ENCODE measurements around the gene MORN4. TPM values are rescaled to one million over a fixed set of nuclear protein-coding genes. Genes with fewer than 3 reads are reported as not detected.

The MORN4 gene
- total RNA-seq, 4 donors from 2014 or later: 1.1 to 5.6 (median 3.7) TPM

GRCh38 chr10:97650726-97651125 lies 17.4 kb upstream of the MORN4 start:
- TF ChIP-seq, protein P1, sequence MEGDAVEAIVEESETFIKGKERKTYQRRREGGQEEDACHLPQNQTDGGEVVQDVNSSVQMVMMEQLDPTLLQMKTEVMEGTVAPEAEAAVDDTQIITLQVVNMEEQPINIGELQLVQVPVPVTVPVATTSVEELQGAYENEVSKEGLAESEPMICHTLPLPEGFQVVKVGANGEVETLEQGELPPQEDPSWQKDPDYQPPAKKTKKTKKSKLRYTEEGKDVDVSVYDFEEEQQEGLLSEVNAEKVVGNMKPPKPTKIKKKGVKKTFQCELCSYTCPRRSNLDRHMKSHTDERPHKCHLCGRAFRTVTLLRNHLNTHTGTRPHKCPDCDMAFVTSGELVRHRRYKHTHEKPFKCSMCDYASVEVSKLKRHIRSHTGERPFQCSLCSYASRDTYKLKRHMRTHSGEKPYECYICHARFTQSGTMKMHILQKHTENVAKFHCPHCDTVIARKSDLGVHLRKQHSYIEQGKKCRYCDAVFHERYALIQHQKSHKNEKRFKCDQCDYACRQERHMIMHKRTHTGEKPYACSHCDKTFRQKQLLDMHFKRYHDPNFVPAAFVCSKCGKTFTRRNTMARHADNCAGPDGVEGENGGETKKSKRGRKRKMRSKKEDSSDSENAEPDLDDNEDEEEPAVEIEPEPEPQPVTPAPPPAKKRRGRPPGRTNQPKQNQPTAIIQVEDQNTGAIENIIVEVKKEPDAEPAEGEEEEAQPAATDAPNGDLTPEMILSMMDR (IDR thresholded peaks at IDR 0.05; ENCODE audit: low read depth): no peak

GRCh38 chr10:97648562-97649404 lies 15.5 kb upstream of the MORN4 start:
- TF ChIP-seq, protein P1 (IDR thresholded peaks at IDR 0.05; ENCODE audit: low read depth): no peak

- TF ChIP-seq, protein P1 (IDR thresholded peaks at IDR 0.05; ENCODE audit: low read depth): no peak
Observed at GRCh38 chr10:97647556-97647955, 14.3 kb upstream of the MORN4 start.

DNA sequence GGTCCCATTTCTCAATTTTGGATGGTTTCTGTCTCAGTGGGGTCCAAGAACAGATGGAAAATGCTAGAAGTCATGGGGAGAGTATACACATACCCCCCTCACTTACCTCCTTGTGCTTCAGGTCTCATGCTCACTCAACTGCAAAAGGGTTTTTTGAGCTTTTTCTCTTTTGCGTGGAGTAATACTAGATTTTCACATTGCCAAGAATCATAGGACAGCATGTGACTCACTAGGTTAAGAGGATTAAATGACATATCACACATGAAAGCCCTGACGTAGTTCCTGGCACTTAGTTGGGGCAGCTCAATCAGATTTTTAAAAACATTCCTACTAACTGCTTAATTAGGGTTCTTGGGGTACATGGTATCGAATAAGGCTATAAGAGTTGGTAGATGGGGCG lies 11.6 kb upstream of the MORN4 start:
- TF ChIP-seq, protein P1 (IDR thresholded peaks at IDR 0.05; ENCODE audit: low read depth): no peak

GRCh38 chr10:97643441-97643985 lies 10.2 kb upstream of the MORN4 start:
- TF ChIP-seq, protein P1 (IDR thresholded peaks at IDR 0.05; ENCODE audit: low read depth): no peak

- TF ChIP-seq, protein P1 (IDR thresholded peaks at IDR 0.05; ENCODE audit: low read depth): no peak
Observed at GRCh38 chr10:97640868-97641811, 7.8 kb upstream of the MORN4 start.

Measured in subcutaneous adipose tissue (tissue), 4 donors.